Peyer's patch (tissue), 4 donors: Measurements from ENCODE around the gene TMEM141. TPM values are rescaled to one million over a fixed set of nuclear protein-coding genes. Genes with fewer than 3 reads are reported as not detected.
"Not testable (repeated sequence)": the region's sequence is repeated elsewhere in the genome, so short reads cannot be mapped to it uniquely, and the experiment has no call there.

Experiments used
- DNase-seq, 3 donors: peaks; one replicate each; pipeline ENCODE4 v3.0.0-alpha.2; 2017 to 2019
- H3K27ac ChIP-seq, 4 donors: fragments of 200-600 bp; sonication (generic); one replicate each; pipeline ENCODE4 v1.5.1; 2016 to 2019
- H3K27me3 ChIP-seq, 2 donors: fragments of 200-600 bp; sonication (generic); one replicate each; pipeline ENCODE4 v1.5.1; 2019
- H3K36me3 ChIP-seq, 3 donors: fragments of 200-600 bp; sonication (generic); one replicate each; pipeline ENCODE4 v1.5.1; 2016 to 2019
- H3K4me1 ChIP-seq, 4 donors: fragments of 200-600 bp; sonication (generic); one replicate each; pipeline ENCODE4 v1.5.1; 2016 to 2019
- H3K4me3 ChIP-seq, 4 donors: fragments of 200-600 bp; sonication (generic); 1 replicate in 3 of 4; 2 replicates in 1 of 4; pipeline ENCODE4 v1.5.1; 2016 to 2019; ENCODE audit warnings: mild to moderate bottlenecking in 1 of 4
- H3K9me3 ChIP-seq, 4 donors: fragments of 200-600 bp; sonication (generic); one replicate each; pipeline ENCODE4 v1.5.1; 2016 to 2019; ENCODE audit warnings: mild to moderate bottlenecking in 1 of 4
- POLR2A ChIP-seq, 2 donors: fragments of 450-650 bp; IDR thresholded peaks; one replicate each; pipeline ENCODE4 v1.5.1; 2017; ENCODE audit warnings: antibody characterized with exemption in 2 of 2, mild to moderate bottlenecking in 2 of 2, moderate library complexity in 2 of 2
- total RNA-seq, 4 donors: library from RNA; depleted of rRNA; stranded (reverse); fragments of >200 nt; gene quantifications; one replicate each; pipeline ENCODE4 v1.1.0, GENCODE V29; 2016
- TF ChIP-seq, protein P1 (sequence below), 6 experiments: fragments of 450-650 bp in 4 of 6; fragments of 200-600 bp in 2 of 6; sonication (generic) in 1 of 6; IDR thresholded peaks; one replicate each; pipeline ENCODE4 v1.5.1; 2017 to 2019; ENCODE audit warnings: antibody characterized with exemption in 6 of 6, mild to moderate bottlenecking in 3 of 6, moderate library complexity in 1 of 6

The TMEM141 gene
- total RNA-seq, 4 donors from 2014 or later, result 52.0 to 240 (median 187) TPM

DNA sequence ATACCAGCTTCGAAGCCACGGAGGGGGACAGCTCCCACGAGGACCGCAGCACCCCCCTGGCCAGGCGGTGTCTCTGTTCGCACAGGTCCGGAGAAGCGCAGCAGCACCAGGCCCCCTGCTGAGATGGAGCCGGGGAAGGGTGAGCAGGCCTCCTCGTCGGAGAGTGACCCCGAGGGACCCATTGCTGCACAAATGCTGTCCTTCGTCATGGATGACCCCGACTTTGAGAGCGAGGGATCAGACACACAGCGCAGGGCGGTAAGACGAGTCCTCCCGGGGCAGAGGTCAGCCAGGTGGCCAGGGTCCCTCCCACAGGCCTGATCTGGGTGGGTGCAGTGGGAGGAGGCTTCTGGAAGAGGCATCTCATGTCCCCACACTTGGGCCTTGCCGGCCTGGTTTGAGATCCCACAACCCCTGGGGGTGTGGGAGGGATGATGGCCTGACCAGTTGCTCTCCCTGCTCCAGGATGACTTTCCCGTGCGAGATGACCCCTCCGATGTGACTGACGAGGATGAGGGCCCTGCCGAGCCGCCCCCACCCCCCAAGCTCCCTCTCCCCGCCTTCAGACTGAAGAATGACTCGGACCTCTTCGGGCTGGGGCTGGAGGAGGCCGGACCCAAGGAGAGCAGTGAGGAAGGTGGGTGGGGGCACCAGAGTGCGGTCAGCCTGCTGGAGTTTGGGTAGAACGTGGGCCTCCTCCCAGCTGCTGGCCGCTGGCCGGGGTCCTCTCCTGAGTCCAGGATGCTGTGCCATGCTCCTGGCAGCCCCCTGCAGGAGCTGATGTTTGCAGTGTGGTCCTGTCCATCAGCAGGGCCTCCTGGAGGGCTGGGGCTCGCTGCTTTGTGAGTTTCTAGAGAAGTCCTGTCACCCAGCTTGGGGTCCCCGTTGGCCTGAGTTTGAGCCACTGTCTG lies 48.3 kb downstream of the TMEM141 start:
- Histone ChIP-seq H3K27ac (peak overlapping the region in 2 of 4 donors; percentile 92 to 95), H3K36me3 (peaks cover 0 to 42% (median 0%) of the 10 kb centered on the region in 3 donors), H3K27me3 (no peaks in the 10 kb centered on the region), H3K4me3 (no peak overlapping the region), H3K9me3 (no peaks in the 10 kb centered on the region), H3K4me1 (peaks cover 14 to 54% (median 23%) of the 10 kb centered on the region in 4 donors)
- TF ChIP-seq, protein P1, sequence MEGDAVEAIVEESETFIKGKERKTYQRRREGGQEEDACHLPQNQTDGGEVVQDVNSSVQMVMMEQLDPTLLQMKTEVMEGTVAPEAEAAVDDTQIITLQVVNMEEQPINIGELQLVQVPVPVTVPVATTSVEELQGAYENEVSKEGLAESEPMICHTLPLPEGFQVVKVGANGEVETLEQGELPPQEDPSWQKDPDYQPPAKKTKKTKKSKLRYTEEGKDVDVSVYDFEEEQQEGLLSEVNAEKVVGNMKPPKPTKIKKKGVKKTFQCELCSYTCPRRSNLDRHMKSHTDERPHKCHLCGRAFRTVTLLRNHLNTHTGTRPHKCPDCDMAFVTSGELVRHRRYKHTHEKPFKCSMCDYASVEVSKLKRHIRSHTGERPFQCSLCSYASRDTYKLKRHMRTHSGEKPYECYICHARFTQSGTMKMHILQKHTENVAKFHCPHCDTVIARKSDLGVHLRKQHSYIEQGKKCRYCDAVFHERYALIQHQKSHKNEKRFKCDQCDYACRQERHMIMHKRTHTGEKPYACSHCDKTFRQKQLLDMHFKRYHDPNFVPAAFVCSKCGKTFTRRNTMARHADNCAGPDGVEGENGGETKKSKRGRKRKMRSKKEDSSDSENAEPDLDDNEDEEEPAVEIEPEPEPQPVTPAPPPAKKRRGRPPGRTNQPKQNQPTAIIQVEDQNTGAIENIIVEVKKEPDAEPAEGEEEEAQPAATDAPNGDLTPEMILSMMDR (IDR thresholded peaks at IDR 0.05), result no peak
- TF ChIP-seq POLR2A (IDR thresholded peaks at IDR 0.05), result no peak
- DNase-seq, result no peak

DNA sequence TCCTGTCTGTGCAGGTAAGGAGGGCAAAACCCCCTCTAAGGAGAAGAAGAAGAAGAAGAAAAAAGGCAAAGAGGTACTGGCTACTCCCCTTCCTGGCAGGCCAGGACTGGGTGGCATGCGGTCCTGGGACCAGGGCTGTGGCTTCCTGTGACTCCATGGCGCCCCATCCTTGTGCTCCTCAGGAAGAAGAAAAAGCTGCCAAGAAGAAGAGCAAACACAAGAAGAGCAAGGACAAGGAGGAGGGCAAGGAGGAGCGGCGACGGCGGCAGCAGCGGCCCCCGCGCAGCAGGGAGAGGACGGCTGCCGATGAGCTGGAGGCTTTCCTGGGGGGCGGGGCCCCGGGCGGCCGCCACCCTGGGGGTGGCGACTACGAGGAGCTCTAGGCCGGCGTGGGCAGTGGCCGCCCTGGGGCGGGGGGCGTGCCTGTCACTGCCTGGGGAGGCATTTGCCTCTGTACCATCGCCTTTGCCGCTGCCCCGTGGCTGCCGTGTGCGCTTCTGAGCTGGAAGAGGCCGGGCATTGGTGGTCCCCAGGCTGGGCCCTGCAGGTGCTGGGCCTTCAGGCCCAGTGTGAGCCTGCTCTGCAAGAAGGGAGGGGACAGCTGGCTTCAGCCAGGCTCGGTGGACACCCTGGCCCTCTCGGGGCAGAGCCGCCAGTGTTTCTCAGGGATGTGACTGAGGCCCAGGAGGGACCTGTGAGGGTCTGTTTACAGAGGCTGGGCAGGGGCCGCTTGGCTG lies 49.2 kb downstream of the TMEM141 start:
- Histone ChIP-seq H3K4me3 (peak overlapping the region in 1 of 4 donors; percentile 15), H3K4me1 (peaks cover 14 to 54% (median 23%) of the 10 kb centered on the region in 4 donors), H3K27ac (peak overlapping the region in 3 of 4 donors; percentile 57 to 95 (median 92)), H3K27me3 (peaks cover 0 to 4% of the 10 kb centered on the region in 2 donors), H3K9me3 (no peaks in the 10 kb centered on the region), H3K36me3 (peaks cover 0 to 42% (median 0%) of the 10 kb centered on the region in 3 donors)
- no peak for TF ChIP-seq POLR2A (IDR thresholded peaks at IDR 0.05)
- TF ChIP-seq, protein P1 (IDR thresholded peaks at IDR 0.05), result no peak
- DNase-seq, result peak in 1 of 3 donors; percentile 79

DNA sequence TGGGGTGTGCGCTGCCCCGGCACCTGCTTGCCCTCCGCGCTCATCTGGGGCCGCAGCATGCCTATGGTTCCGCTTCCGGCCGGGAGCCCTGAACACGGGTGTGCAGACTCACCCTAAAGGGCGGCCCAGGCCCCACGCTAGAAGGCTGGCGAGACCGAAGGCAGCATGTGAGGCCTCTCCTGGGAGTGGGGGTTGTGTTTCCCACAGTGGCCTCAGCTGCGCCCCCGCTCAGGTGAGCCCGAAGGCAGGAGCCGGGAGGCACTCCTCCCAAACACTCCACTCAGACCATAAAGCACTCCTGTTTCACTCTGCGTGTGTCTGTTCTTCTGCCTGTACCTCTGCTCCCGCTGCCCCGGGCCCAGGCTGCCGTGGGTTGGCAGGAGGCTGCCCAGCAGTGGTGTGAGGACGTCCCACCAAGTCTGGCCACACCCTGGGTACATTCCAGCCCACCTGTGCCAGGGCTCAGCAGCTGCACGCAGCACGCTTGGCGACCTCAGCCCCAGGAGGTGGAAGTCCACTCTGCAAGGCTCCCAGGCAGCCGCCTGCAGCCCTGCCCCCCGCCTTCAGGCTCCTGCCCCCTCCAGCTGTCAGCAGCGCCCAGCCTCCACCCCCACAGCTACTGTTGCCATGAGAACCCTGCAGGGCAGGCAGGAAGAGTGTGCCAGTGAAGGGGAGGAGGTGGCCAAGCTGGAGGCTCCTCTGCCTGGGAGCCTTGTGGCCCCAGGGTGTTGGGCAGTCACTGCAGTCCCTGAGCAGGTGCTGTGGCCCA lies 49.9 kb downstream of the TMEM141 start:
- H3K27me3 ChIP-seq, result peaks cover 0 to 11% of the 10 kb centered on the region in 2 donors
- H3K4me1 ChIP-seq, result peaks cover 14 to 54% (median 23%) of the 10 kb centered on the region in 4 donors
- H3K36me3 ChIP-seq, result peaks cover 0 to 40% (median 0%) of the 10 kb centered on the region in 3 donors
- peak overlapping the region in 3 of 4 donors; percentile 57 to 95 (median 92) for H3K27ac ChIP-seq
- H3K4me3 ChIP-seq, result peak overlapping the region in 1 of 4 donors; percentile 15
- no peaks in the 10 kb centered on the region for H3K9me3 ChIP-seq
- DNase-seq, result peak in 2 of 3 donors; percentile 87 to 94
- TF ChIP-seq, protein P1 (IDR thresholded peaks at IDR 0.05), result peak in 1 of 6 experiments; percentile 2
- TF ChIP-seq POLR2A (IDR thresholded peaks at IDR 0.05), result peak; percentile 45 to 54

DNA sequence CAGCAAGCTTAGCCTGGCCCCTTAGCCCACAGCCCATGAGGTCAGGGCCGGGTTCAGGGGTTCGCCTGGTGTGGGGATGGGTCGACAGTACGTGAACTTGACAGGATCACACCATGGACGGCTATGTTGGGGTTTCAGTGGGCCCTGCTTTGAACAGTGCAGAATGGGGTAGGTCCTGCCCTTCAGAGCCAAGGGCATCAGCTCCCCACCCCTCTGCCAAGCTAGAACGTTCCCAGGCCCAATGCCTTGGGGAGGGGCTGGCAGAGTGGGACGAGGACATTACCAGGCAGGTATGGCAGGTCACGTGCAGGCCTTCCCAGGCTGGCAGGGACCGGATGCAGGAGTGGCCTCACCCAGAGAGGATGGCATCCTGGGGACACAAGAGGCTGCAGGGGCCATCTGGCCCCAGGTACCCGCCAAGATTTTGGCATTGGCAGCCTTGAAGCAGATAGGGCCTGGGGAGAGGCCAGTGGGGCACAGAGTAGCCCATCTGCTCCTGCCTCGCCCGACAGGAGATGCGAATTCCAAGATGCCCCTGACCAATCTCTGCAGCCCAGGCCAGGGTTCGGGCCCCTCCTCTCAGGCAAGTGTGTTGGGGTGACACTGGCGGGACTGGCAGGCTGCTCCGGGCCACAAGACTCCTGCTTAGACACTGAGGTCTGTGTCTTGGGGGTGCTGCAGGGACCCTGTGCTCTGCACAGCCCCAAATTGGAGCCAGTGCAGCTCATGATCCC lies 50.7 kb downstream of the TMEM141 start:
- Histone ChIP-seq H3K4me3 (peak overlapping the region; percentile 29 to 65 (median 58)), H3K4me1 (peaks cover 14 to 61% (median 26%) of the 10 kb centered on the region in 4 donors), H3K36me3 (peaks cover 0 to 33% (median 0%) of the 10 kb centered on the region in 3 donors), H3K27ac (peak overlapping the region; percentile 49 to 95 (median 83)), H3K27me3 (peaks cover 0 to 16% of the 10 kb centered on the region in 2 donors)
- DNase-seq, result peak in 1 of 3 donors; percentile 66
- H3K9me3 ChIP-seq, result not testable (repeated sequence)

DNA sequence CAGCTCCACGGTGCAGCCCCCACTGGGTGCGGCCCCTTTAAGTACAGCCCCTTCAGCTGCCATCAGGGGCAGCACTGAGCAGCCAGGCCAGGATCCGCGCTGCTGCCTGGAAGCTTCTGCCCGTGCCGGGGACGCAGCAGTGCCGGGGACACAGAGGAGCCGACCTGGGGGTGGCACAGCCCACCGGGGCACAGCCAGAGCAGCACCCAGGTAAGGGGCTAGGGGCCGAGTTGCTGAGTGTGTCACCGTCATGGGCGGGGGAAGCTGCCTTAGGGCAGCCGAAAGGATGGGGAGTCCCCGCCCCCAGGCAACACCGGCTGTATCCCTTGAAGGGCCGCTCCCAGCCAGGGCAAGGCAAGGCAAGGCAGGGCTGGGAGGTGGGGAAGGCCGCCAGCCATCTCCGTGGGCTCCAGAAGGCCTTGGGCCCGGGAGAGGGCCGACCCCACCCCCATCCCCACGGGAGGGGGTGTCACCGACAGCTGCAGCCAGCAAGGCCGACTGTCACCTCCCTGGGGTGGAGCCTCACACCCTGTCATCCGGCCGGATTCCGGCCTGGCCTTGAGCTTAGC lies 51.3 kb downstream of the TMEM141 start, which contains the start of gene AJM1:
TSS of gene AJM1 (plus strand) at position 99 of the 569 bp plus-strand sequence. CDS start 1,937 bp downstream, outside the sequence.
- peak within 1 kb of the TSS; percentile 29 to 65 (median 58) for H3K4me3 ChIP-seq
- peak within 1 kb of the TSS; percentile 49 to 95 (median 83) for H3K27ac ChIP-seq
- not testable (repeated sequence) for H3K9me3 ChIP-seq
- H3K27me3 ChIP-seq, result peaks cover 0 to 16% of the 10 kb centered on the region in 2 donors
- H3K36me3 ChIP-seq, result peaks cover 0 to 29% (median 0%) of the 10 kb centered on the region in 3 donors
- DNase-seq, result peak; percentile 77 to 88 (median 88)
- TF ChIP-seq, protein P1 (IDR thresholded peaks at IDR 0.05), result peak; percentile 65 to 92 (median 86)
- peak in 1 of 2 donors; percentile 21 for TF ChIP-seq POLR2A (IDR thresholded peaks at IDR 0.05)
- H3K4me1 ChIP-seq, result peaks cover 14 to 67% (median 30%) of the 10 kb centered on the region in 4 donors
